ENCODE measurements around the gene UPF1. TPM values are rescaled to one million over a fixed set of nuclear protein-coding genes. Genes with fewer than 3 reads are reported as not detected.

The UPF1 gene
- polyA plus RNA-seq, 3 donors: 2.6 to 43.7 (median 3.2) TPM

GRCh38 chr19:18800079-18800478, 31.7 kb upstream of the UPF1 start:
- H3K27me3 ChIP-seq (ENCODE audit: control insufficient read depth in 2 of 2, insufficient read depth in 2 of 2, low read length in 2 of 2): peaks cover 7 to 43% of the 10 kb centered on the region in 2 donors
- H3K4me3 ChIP-seq (replicated peaks in 1 of 3; ENCODE audit: low read depth in 2 of 3, low read length in 3 of 3): no peak overlapping the region
- H3K4me1 ChIP-seq (ENCODE audit: control insufficient read depth in 1 of 2, insufficient read depth in 2 of 2, low read length in 2 of 2): no peaks in the 10 kb centered on the region
- DNase-seq: no peak
- H3K79me2 ChIP-seq (ENCODE audit: insufficient read depth, low read length): no peaks in the 10 kb centered on the region
- Mint-ChIP-seq H3K9me3 (peaks cover 0 to 5% (median 0%) of the 10 kb centered on the region in 7 donors), H3K27ac (no peak overlapping the region), H3K36me3 (no peaks in the 10 kb centered on the region), H3K4me3 (no peak overlapping the region), H3K27me3 (ENCODE audit: low read depth in 3 of 3) (peaks cover 44 to 60% (median 53%) of the 10 kb centered on the region in 3 donors), H3K4me1 (no peaks in the 10 kb centered on the region)
- TF ChIP-seq, protein P1, sequence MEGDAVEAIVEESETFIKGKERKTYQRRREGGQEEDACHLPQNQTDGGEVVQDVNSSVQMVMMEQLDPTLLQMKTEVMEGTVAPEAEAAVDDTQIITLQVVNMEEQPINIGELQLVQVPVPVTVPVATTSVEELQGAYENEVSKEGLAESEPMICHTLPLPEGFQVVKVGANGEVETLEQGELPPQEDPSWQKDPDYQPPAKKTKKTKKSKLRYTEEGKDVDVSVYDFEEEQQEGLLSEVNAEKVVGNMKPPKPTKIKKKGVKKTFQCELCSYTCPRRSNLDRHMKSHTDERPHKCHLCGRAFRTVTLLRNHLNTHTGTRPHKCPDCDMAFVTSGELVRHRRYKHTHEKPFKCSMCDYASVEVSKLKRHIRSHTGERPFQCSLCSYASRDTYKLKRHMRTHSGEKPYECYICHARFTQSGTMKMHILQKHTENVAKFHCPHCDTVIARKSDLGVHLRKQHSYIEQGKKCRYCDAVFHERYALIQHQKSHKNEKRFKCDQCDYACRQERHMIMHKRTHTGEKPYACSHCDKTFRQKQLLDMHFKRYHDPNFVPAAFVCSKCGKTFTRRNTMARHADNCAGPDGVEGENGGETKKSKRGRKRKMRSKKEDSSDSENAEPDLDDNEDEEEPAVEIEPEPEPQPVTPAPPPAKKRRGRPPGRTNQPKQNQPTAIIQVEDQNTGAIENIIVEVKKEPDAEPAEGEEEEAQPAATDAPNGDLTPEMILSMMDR (IDR thresholded peaks at IDR 0.05): no peak
- no peaks in the 10 kb centered on the region for H3K9me3 ChIP-seq (replicated peaks in 1 of 2; ENCODE audit: control insufficient read depth in 1 of 2, insufficient read depth in 1 of 2, low read length in 2 of 2)
- H2AFZ ChIP-seq (ENCODE audit: insufficient read depth, low read depth, low read length, poor library complexity, severe bottlenecking): no peak overlapping the region
- no peaks in the 10 kb centered on the region for H4K20me1 ChIP-seq (ENCODE audit: insufficient read depth, low read length)
- no peak overlapping the region for H3K27ac ChIP-seq (ENCODE audit: low read depth in 1 of 2, low read length in 2 of 2)
- no peaks in the 10 kb centered on the region for H3K36me3 ChIP-seq (replicated peaks in 1 of 2; ENCODE audit: control insufficient read depth in 1 of 2, insufficient read depth in 2 of 2, low read length in 2 of 2)
- intact Hi-C loops (cut with micrococcal nuclease): no loop called here
- H3K9ac ChIP-seq (ENCODE audit: insufficient read depth, low read length, poor library complexity, severe bottlenecking): no peak overlapping the region
- H3K4me2 ChIP-seq (replicated peaks; ENCODE audit: extremely low read depth, low read length, poor library complexity, severe bottlenecking): no peak overlapping the region

DNA sequence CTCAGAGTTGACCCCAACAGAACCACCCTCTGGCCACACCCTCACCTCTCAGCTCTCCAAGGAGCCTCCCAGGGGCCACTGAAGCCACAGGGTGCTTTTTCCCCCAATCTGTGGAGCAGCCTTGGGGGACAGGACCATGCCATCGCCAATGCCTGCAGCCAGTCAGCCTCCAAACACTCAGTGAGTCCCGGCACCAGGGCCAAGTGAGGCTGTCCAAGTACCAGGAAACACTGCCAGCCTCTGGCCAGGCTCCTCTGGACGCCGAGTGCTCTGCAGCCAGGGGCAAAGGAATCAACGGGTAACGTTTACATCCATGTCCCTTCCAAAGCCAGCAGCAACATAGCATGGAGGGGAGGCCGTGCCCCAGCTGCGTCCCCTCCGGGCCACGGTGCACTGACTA, 31.1 kb upstream of the UPF1 start:
- TF ChIP-seq, protein P1 (IDR thresholded peaks at IDR 0.05): no peak
- Histone ChIP-seq H3K27me3 (ENCODE audit: control insufficient read depth in 2 of 2, insufficient read depth in 2 of 2, low read length in 2 of 2) (peaks cover 4 to 37% of the 10 kb centered on the region in 2 donors), H3K4me1 (ENCODE audit: control insufficient read depth in 1 of 2, insufficient read depth in 2 of 2, low read length in 2 of 2) (no peaks in the 10 kb centered on the region), H3K36me3 (replicated peaks in 1 of 2; ENCODE audit: control insufficient read depth in 1 of 2, insufficient read depth in 2 of 2, low read length in 2 of 2) (no peaks in the 10 kb centered on the region), H3K27ac (ENCODE audit: low read depth in 1 of 2, low read length in 2 of 2) (no peak overlapping the region), H3K4me3 (replicated peaks in 1 of 3; ENCODE audit: low read depth in 2 of 3, low read length in 3 of 3) (no peak overlapping the region), H4K20me1 (ENCODE audit: insufficient read depth, low read length) (no peaks in the 10 kb centered on the region), H3K4me2 (replicated peaks; ENCODE audit: extremely low read depth, low read length, poor library complexity, severe bottlenecking) (no peak overlapping the region), H2AFZ (ENCODE audit: insufficient read depth, low read depth, low read length, poor library complexity, severe bottlenecking) (no peak overlapping the region), H3K9me3 (replicated peaks in 1 of 2; ENCODE audit: control insufficient read depth in 1 of 2, insufficient read depth in 1 of 2, low read length in 2 of 2) (no peaks in the 10 kb centered on the region), H3K9ac (ENCODE audit: insufficient read depth, low read length, poor library complexity, severe bottlenecking) (no peak overlapping the region), H3K79me2 (ENCODE audit: insufficient read depth, low read length) (no peaks in the 10 kb centered on the region)
- DNase-seq: no peak
- 81% methylated on average over 10 of the region's 10 CpGs for WGBS (ENCODE audit: insufficient coverage)
- peaks cover 0 to 5% (median 0%) of the 10 kb centered on the region in 7 donors for H3K9me3 Mint-ChIP-seq
- H3K36me3 Mint-ChIP-seq: no peaks in the 10 kb centered on the region
- H3K27ac Mint-ChIP-seq: peak overlapping the region in 1 of 7 donors; percentile 66
- no peak overlapping the region for H3K4me3 Mint-ChIP-seq
- H3K4me1 Mint-ChIP-seq: no peaks in the 10 kb centered on the region
- peaks cover 39 to 55% (median 47%) of the 10 kb centered on the region in 3 donors for H3K27me3 Mint-ChIP-seq (ENCODE audit: low read depth in 3 of 3)
- intact Hi-C loops (cut with micrococcal nuclease): no loop called here

Data from CD14-positive monocyte (primary cell).